HG02798 (cell line): ENCODE measurements around the gene TENT5C.

Experiments
- ATAC-seq: cut with Tn5 transposase; IDR thresholded peaks from one replicate; pipeline ENCODE4 v1.9.1; 2021; ENCODE audit warnings: mild to moderate bottlenecking; ENCODE audit not compliant: unreplicated experiment, poor library complexity

The TENT5C gene

GRCh38 chr1:117611894-117612483 is 6.1 kb downstream of the TENT5C start:
- no peak for ATAC-seq

- ATAC-seq, result no peak
These were observed 6.8 kb downstream of the TENT5C start for GRCh38 chr1:117612517-117613248.

- no peak for ATAC-seq
These were observed 7.6 kb downstream of the TENT5C start for GRCh38 chr1:117613249-117613968.

GRCh38 chr1:117613969-117614729 is 8.3 kb downstream of the TENT5C start:
- no peak for ATAC-seq

- ATAC-seq, result peak; percentile 59
These were observed 9.6 kb downstream of the TENT5C start for GRCh38 chr1:117615474-117615873.

- ATAC-seq, result no peak
These were observed 10.5 kb downstream of the TENT5C start for GRCh38 chr1:117616356-117616755.

GRCh38 chr1:117616967-117617366 is 11.1 kb downstream of the TENT5C start:
- ATAC-seq, result no peak

GRCh38 chr1:117618450-117619122 is 12.7 kb downstream of the TENT5C start:
- no peak for ATAC-seq

- no peak for ATAC-seq
These were observed 14.6 kb downstream of the TENT5C start for GRCh38 chr1:117620440-117620839.

- no peak for ATAC-seq
These were observed 15.5 kb downstream of the TENT5C start for GRCh38 chr1:117621316-117621715.

GRCh38 chr1:117622726-117623125 is 16.9 kb downstream of the TENT5C start:
- no peak for ATAC-seq

- ATAC-seq, result no peak
These were observed 17.3 kb downstream of the TENT5C start for GRCh38 chr1:117623141-117623540.

GRCh38 chr1:117623698-117624097 is 17.9 kb downstream of the TENT5C start:
- no peak for ATAC-seq

- ATAC-seq, result no peak
These were observed 21.8 kb downstream of the TENT5C start for GRCh38 chr1:117627546-117628130.

- ATAC-seq, result no peak
These were observed 22.5 kb downstream of the TENT5C start for GRCh38 chr1:117628343-117628742.

GRCh38 chr1:117629625-117630422 is 24.0 kb downstream of the TENT5C start:
- ATAC-seq, result no peak

GRCh38 chr1:117630423-117630998 is 24.7 kb downstream of the TENT5C start:
- no peak for ATAC-seq

GRCh38 chr1:117631359-117632160 is 25.7 kb downstream of the TENT5C start:
- peak; percentile 25 for ATAC-seq
